HL-60/S4 (cell line): ENCODE measurements around the gene RGS7.
"Not testable (repeated sequence)": the region's sequence is repeated elsewhere in the genome, so short reads cannot be mapped to it uniquely, and the experiment has no call there.

Source experiments
- in situ Hi-C: fragments of 300-500 bp; cut with MboI; formaldehyde crosslinking; loops from 2 replicates; pipeline ENCODE4 v1.14.3; 2022; ENCODE audit warnings: low sequenced_read_pairs

Gene RGS7

GRCh38 chr1:241215203-241215602, 141.8 kb downstream of the RGS7 start:
- in situ Hi-C loops, result no loop called here

GRCh38 chr1:241213139-241213538, 143.9 kb downstream of the RGS7 start:
- in situ Hi-C loops, result no loop called here

GRCh38 chr1:241212628-241213027, 144.4 kb downstream of the RGS7 start:
- in situ Hi-C loops, result no loop called here

DNA sequence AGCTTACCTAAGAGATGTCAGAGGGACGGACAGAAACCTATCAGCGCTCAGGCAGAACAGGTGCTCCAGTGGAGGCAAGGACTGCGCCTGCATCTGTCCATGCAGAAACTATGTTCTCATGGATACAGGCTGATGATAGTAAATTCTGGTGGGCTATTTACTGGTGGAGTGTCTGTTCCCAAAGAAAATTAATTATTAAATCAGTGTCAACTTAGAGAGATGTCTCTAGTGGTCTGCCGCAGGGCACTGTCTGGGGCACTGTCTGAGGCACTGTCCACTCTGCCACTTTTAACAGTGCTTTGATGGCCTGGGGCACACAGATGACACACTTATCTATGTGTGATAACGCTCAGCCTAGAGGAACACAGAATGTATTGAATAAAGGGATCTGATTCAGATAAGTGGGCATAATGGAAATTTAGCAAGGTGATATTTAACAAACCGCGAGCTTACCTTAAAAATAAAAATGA, 148.1 kb downstream of the RGS7 start:
- in situ Hi-C loops, result no loop called here

DNA sequence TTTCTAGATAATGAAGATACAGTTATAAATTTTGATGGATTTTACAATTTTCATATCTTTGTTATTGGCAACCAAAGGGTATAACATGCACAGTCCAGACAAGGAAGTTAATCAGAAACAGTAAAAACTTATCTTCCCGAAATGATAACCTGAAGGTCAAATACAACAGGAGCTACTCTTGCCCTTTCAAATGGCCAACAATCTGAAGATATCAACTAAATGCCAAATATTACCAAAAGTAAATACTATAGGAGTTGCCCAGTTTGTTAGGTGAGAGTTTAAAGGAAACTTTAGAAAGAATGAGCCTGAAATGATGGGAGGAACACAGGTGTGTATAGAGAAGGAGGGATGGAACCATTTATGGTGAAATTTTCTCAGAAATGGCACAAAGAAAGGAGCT, 153.2 kb downstream of the RGS7 start:
- in situ Hi-C loops, result no loop called here

DNA sequence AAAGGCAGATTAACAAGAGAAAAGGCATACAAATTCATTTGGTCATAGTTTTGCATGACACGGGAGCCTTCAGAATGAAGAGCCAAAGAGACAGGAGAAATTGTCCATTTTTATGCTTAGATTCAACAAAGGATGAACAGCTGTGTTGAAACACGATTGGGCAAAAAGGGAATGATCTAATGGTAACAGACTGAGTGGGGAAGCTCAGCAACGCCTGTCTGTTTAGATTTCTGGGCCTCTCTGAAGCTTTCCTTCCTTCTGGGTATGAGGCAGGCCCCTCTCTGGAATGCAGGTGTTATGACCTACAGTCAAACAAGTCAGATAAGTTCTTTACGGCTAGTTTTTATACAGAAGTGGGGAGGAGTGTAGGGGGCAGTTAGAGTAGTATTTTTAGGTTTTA, 154.6 kb downstream of the RGS7 start:
- in situ Hi-C loops, result no loop called here

GRCh38 chr1:241186716-241187115, 170.3 kb downstream of the RGS7 start:
- in situ Hi-C loops, result no loop called here

GRCh38 chr1:241181971-241182370, 175.0 kb downstream of the RGS7 start:
- in situ Hi-C loops, result no loop called here

DNA sequence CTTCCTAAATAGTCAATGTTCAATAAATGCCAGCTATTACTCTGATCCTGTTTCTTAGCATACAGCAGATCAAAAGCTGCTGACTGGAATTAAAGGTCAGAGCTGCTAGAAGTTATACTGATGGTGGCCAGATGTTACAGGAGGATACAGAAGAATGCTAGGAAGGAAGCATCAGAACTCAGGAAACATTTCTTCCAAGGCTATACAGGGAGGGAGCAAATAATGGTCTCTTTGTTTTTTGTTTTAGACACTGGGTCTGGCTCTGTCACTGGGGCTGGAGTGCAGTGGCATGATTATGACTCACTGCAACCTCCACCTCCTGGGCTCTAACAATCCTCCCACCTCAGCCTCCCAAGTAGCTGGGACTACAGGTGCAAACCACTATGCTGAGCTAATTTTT, 175.5 kb downstream of the RGS7 start:
- in situ Hi-C loops, result no loop called here

DNA sequence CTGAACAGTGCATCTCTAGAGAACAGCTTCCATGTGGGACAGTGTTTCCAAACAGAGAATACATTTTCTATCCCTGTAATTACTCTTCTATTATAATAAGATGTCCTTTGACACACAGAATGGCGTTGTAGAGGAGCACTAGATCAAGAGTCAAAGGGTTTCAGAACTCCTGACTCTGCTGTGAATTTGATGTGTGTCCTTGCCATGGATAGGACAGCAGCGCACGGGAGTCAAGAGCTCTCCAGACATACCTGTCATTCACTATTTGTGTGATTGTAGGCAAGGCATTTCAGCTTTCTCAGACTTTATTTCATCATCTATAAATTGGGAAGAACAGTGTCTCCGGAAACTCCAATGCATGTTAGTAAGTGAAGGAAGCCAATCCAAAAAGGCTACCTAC, 176.4 kb downstream of the RGS7 start:
- in situ Hi-C loops, result no loop called here

DNA sequence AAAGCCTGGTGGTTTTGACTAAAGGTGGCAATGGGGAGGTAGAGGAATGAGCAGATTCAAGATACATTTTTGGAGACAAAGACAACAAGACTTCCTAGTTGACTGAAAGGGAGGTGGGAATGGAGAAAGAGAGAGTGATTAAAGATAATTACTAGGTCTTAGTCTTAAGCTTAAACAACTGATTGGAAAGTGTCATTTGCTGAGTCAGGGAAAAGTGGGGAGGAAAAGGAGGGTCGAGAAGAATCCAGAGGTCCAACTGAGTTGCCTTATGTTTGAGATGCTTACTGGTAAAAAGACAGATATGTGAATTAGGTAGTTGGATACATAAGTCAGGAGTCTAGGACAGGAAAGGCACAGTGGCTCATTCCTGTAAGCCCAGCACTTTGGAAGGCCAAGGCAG, 179.3 kb downstream of the RGS7 start:
- in situ Hi-C loops, result no loop called here

DNA sequence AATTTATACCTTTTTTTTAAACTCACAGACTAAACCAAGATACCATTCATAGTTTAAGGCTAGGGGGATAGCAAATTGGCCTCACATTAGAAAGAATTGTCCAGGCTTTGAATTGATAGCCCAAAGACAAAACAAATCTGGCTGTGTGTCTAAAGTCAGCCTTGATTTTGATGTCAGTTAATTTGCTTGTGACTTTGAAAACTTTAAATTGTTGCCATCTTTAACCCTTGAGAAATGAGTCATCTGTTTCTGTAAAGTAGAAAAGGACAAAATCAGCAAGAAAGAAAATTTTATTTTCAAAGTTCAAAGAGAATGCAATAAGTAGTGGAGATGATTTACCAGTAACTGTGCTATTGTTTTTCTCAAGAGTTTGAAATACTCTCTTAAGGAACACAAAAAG, 184.5 kb downstream of the RGS7 start:
- in situ Hi-C loops, result no loop called here

GRCh38 chr1:241171991-241172390, 185.0 kb downstream of the RGS7 start:
- in situ Hi-C loops, result no loop called here

DNA sequence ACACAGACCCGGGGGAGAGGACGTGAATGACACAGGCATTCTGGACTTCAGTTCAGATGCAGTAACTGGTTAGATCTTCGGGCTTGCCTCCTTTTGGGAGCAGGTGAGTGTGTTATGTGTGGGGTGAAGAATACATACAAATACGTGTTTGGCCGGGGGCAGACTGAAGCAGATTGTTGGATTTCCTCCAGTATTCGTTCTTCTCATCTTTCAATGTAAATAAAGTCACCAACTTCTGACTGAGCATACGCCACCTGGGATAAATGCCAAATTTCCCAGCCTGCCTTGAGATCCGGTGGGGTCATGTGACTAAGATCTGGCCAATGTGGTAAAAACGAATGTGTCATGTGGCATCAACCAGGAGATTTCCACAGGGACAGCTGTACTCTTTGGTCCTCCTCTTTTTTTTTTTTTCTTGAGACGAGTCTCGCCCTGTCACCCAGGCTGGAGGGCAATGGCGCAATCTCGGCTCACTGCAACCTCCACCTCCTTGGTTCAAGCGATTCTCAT, 189.8 kb downstream of the RGS7 start:
- in situ Hi-C loops, result no loop called here

GRCh38 chr1:241166625-241167024, 190.4 kb downstream of the RGS7 start:
- in situ Hi-C loops, result no loop called here

DNA sequence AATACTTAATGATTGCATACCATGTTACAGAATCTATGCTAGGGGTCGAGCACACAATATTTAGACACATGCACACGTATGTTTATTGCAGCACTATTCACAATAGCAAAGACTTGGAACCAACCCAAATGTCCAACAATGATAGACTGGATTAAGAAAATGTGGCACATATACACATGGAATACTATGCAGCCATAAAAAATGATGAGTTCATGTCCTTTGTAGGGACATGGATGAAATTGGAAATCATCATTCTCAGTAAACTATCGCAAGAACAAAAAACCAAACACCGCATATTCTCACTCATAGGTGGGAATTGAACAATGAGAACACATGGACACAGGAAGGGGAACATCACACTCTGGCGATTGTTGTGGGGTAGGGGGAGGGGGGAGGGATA, 191.7 kb downstream of the RGS7 start:
- in situ Hi-C loops, result not testable (repeated sequence)

DNA sequence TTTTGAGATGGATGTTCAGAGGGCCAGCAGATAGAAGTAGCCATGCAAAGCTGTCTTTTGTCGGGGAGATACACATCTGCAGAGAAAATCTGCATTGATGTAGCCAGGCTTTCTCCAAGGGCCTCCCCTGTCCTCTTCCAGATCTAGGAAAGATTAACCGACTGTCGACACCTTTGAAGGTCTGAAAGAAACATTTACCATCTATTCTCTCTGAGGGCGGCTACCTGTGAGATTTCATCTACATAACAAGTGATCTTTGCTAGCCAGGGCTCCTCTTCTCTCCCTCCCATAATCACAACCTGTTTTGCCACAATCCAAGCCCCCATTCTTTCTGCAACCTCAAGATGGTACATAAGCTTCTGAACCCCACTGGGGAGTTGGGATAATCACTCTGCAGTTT, 193.6 kb downstream of the RGS7 start:
- in situ Hi-C loops, result no loop called here

- in situ Hi-C loops, result no loop called here
Observed at GRCh38 chr1:241161188-241161689, 195.8 kb downstream of the RGS7 start.

GRCh38 chr1:241157435-241157834, 199.6 kb downstream of the RGS7 start:
- in situ Hi-C loops, result no loop called here

- in situ Hi-C loops, result no loop called here
Observed at GRCh38 chr1:241156231-241156965, 200.6 kb downstream of the RGS7 start.

- in situ Hi-C loops, result no loop called here
Observed at GRCh38 chr1:241145881-241146280, 211.1 kb downstream of the RGS7 start.

DNA sequence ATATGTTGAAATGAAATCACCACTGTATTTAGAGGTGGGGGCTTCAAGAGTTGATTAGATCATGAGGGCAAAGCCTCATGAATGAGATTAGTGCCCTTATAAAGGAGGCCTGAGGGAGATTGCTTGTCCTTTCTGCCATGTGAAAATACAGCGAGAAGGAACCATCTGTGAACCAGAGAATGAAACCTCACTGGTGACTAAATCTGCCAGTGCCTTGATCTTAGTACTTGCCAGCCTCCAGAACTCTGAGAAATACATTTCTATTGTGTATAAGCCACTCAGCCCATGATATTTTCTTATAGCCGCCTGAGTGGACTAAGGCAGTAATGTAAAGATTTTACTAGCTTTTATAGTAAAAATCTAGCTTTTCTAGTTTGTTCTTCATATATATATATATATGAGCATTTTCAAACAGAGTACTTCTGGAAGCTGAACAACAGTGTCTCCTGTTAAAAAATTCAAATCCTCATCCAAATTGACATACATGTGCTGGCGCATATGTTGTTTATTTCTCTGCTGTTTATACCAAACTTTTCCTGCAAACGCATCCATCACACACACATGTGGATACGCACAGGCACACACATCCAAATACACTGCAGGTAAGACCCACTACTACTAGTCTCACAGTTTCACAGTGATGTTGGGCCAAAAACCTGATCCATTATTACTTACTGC, 213.1 kb downstream of the RGS7 start:
- in situ Hi-C loops, result no loop called here
